ENCODE results near the gene SHROOM4.

The SHROOM4 gene

DNA sequence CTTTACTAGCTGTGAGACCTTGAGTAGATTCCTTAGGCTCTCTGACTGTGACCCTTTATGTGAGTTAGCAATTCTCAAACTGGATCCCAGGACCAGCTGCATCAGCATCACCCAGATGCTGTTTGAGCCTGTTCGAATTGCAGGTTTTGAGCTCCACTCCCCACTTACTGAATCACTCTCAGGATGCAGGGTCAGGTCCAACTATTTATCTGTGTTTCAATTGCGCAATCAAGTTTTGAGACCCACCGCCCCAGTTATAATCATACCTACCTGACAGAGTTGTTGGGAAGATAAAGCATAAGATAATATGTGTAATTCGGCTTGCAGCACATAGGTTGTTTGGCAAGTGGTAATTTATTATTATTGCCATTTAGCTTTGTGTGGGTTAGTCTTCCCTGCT lies 187.6 kb downstream of the SHROOM4 start:
- no peak overlapping the region for H3K4me3 ChIP-seq (ENCODE audit: low read length in 2 of 2)
- H3K9me3 ChIP-seq (ENCODE audit: control insufficient read depth in 2 of 2, low read length in 2 of 2): no peaks in the 10 kb centered on the region
- no peaks in the 10 kb centered on the region for H3K4me1 ChIP-seq (ENCODE audit: control insufficient read depth, insufficient read depth, low read length)
- no peak overlapping the region for H3K27ac ChIP-seq (ENCODE audit: low read length)
- no peak overlapping the region for H3K9ac ChIP-seq (ENCODE audit: low read length in 2 of 2)
- H3K36me3 ChIP-seq (ENCODE audit: control insufficient read depth in 2 of 2, insufficient read depth in 2 of 2, low read length in 2 of 2): no peaks in the 10 kb centered on the region
- H3K27me3 ChIP-seq (ENCODE audit: control insufficient read depth in 1 of 2, insufficient read depth in 2 of 2, low read length in 2 of 2): peaks cover 0 to 10% of the 10 kb centered on the region in 2 donors

DNA sequence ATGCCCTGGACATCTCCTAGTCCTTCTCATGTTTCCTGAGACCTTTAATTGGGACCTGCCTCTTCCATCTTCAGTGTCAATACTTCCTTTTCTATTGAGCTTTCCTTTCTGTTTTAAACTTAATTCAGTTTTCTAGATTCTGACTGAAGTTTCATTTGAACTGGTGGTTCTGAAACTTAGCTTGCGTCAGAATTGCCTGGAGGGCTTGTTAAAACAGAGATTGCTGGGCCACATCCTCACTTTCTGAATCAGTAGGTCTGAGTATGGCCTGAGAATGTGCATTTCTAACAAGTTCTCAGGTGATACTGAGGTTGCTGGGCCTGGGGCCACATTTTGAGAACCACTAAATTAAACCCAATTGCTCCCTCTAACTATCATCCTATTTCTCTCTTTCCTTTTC lies 191.2 kb downstream of the SHROOM4 start:
- Histone ChIP-seq H3K36me3 (ENCODE audit: control insufficient read depth in 2 of 2, insufficient read depth in 2 of 2, low read length in 2 of 2) (no peaks in the 10 kb centered on the region), H3K27me3 (ENCODE audit: control insufficient read depth in 1 of 2, insufficient read depth in 2 of 2, low read length in 2 of 2) (peaks cover 0 to under 1% of the 10 kb centered on the region in 2 donors), H3K9me3 (ENCODE audit: control insufficient read depth in 2 of 2, low read length in 2 of 2) (no peaks in the 10 kb centered on the region), H3K4me1 (ENCODE audit: control insufficient read depth, insufficient read depth, low read length) (no peaks in the 10 kb centered on the region), H3K4me3 (ENCODE audit: low read length in 2 of 2) (no peak overlapping the region), H3K27ac (ENCODE audit: low read length) (no peak overlapping the region), H3K9ac (ENCODE audit: low read length in 2 of 2) (no peak overlapping the region)

DNA sequence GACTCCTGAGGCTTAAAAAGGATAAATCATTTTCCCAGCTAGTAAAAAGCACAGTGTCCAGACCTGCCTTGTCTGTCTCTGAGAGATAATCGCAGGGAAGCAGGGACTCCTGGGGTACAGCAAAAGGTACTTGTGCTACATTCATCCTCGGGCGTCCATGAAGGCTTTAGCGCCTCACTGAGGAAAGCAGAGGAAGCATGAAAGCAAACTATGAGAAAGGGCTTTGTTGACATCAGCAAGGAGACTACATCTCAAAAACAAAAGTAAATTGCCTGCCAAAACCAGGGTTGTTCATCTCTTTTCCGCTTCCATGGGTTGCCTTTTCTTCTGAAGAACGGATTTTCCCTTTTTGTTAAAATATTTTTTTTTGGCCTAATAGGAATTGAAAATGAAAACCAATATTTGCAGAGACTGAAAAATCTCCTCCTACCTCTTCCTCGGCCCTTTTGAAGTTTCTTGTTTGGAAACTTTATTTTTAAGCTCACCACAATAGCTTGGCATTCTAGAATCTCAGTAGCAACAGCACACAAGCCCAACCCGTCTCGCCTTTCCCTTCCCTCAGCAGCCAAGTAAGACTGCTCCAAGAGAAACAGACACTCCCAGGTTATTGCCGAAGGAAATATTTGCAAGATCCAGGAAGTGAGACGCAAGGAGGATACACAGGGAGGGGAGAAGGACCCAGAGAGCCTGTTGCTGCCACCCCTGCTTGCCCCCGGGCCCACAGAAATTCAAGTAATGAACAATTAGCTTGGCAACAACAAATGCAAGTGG lies 195.0 kb downstream of the SHROOM4 start:
- no peaks in the 10 kb centered on the region for H3K36me3 ChIP-seq (ENCODE audit: control insufficient read depth in 2 of 2, insufficient read depth in 2 of 2, low read length in 2 of 2)
- no peaks in the 10 kb centered on the region for H3K4me1 ChIP-seq (ENCODE audit: control insufficient read depth, insufficient read depth, low read length)
- no peak overlapping the region for H3K27ac ChIP-seq (ENCODE audit: low read length)
- H3K9ac ChIP-seq (ENCODE audit: low read length in 2 of 2): no peak overlapping the region
- no peak overlapping the region for H3K4me3 ChIP-seq (ENCODE audit: low read length in 2 of 2)
- H3K27me3 ChIP-seq (ENCODE audit: control insufficient read depth in 1 of 2, insufficient read depth in 2 of 2, low read length in 2 of 2): peaks cover 0 to 2% of the 10 kb centered on the region in 2 donors
- no peaks in the 10 kb centered on the region for H3K9me3 ChIP-seq (ENCODE audit: control insufficient read depth in 2 of 2, low read length in 2 of 2)

DNA sequence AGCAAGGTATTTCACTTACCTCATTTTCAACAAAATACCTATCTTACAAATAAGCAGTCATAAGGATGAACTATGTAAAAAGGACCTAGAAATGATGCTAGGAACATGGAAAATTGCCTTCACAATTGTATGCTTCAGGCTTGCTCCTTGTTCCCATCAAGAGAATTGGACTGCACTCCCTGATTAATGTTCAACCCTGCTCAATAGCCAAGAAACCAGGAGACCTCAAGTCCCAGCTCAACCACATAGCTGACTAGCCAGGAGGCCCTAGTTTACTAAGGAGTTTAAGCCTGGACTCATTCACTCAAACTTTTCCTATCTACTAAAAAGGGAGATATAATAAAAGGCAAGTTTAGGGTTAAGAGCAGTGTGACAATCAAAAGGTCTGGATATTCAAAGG lies 196.8 kb downstream of the SHROOM4 start:
- H3K36me3 ChIP-seq (ENCODE audit: control insufficient read depth in 2 of 2, insufficient read depth in 2 of 2, low read length in 2 of 2): no peaks in the 10 kb centered on the region
- H3K9me3 ChIP-seq (ENCODE audit: control insufficient read depth in 2 of 2, low read length in 2 of 2): no peaks in the 10 kb centered on the region
- H3K4me3 ChIP-seq (ENCODE audit: low read length in 2 of 2): no peak overlapping the region
- no peak overlapping the region for H3K27ac ChIP-seq (ENCODE audit: low read length)
- H3K4me1 ChIP-seq (ENCODE audit: control insufficient read depth, insufficient read depth, low read length): no peaks in the 10 kb centered on the region
- H3K27me3 ChIP-seq (ENCODE audit: control insufficient read depth in 1 of 2, insufficient read depth in 2 of 2, low read length in 2 of 2): peaks cover 0 to 2% of the 10 kb centered on the region in 2 donors
- no peak overlapping the region for H3K9ac ChIP-seq (ENCODE audit: low read length in 2 of 2)

DNA sequence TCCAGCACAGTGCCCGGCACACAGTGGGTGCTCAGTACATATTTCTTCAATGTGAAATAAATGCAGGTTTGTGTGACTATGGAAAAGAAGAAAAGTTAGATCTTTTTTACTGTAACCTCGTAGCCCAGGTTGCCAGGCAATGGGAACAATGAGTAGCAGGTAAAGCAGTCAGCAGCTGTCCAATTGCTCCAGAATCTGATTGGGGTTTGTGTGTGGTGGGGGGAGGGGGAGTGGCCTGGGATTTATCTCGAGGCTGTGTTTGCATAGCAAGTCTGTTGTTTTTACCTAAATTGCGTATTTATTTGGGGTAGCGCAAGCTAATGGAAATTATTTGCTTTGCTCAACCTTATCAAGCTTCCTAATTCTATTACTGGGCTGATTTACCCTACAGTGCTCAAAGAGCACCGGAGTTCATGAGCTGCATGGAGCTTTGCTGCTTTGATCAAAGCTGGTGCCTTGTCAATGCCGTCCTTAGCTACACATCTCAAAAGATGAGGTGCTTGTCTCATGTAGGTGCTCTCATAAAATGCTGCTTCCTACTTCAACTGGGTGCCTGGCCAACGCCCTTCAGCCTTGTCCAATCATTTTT lies 198.3 kb downstream of the SHROOM4 start:
- H3K9ac ChIP-seq (ENCODE audit: low read length in 2 of 2): no peak overlapping the region
- no peak overlapping the region for H3K4me3 ChIP-seq (ENCODE audit: low read length in 2 of 2)
- no peaks in the 10 kb centered on the region for H3K36me3 ChIP-seq (ENCODE audit: control insufficient read depth in 2 of 2, insufficient read depth in 2 of 2, low read length in 2 of 2)
- peaks cover 0 to 2% of the 10 kb centered on the region in 2 donors for H3K27me3 ChIP-seq (ENCODE audit: control insufficient read depth in 1 of 2, insufficient read depth in 2 of 2, low read length in 2 of 2)
- no peaks in the 10 kb centered on the region for H3K4me1 ChIP-seq (ENCODE audit: control insufficient read depth, insufficient read depth, low read length)
- no peak overlapping the region for H3K27ac ChIP-seq (ENCODE audit: low read length)
- H3K9me3 ChIP-seq (ENCODE audit: control insufficient read depth in 2 of 2, low read length in 2 of 2): no peaks in the 10 kb centered on the region

DNA sequence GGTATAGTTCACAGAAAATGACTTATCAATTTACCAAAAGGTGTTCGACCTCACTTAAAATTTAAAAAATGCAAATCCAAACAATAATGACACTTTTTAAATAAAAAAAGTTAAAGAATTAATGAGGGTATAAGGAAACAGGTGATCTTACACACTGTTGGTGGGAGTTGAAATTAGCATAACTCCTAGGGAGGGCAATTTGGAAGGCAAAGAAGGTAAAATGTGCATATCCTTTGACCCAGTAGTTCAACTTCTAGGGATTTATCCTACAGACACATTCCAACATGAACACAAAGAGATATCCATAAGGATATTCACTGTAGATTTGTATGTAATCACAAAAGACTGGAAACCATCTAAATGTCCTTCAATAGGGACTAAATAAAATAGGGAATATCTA lies 199.5 kb downstream of the SHROOM4 start:
- H3K36me3 ChIP-seq (ENCODE audit: control insufficient read depth in 2 of 2, insufficient read depth in 2 of 2, low read length in 2 of 2): no peaks in the 10 kb centered on the region
- H3K27me3 ChIP-seq (ENCODE audit: control insufficient read depth in 1 of 2, insufficient read depth in 2 of 2, low read length in 2 of 2): peaks cover 0 to 2% of the 10 kb centered on the region in 2 donors
- no peaks in the 10 kb centered on the region for H3K4me1 ChIP-seq (ENCODE audit: control insufficient read depth, insufficient read depth, low read length)
- no peak overlapping the region for H3K9ac ChIP-seq (ENCODE audit: low read length in 2 of 2)
- no peak overlapping the region for H3K4me3 ChIP-seq (ENCODE audit: low read length in 2 of 2)
- H3K27ac ChIP-seq (ENCODE audit: low read length): no peak overlapping the region
- no peaks in the 10 kb centered on the region for H3K9me3 ChIP-seq (ENCODE audit: control insufficient read depth in 2 of 2, low read length in 2 of 2)

DNA sequence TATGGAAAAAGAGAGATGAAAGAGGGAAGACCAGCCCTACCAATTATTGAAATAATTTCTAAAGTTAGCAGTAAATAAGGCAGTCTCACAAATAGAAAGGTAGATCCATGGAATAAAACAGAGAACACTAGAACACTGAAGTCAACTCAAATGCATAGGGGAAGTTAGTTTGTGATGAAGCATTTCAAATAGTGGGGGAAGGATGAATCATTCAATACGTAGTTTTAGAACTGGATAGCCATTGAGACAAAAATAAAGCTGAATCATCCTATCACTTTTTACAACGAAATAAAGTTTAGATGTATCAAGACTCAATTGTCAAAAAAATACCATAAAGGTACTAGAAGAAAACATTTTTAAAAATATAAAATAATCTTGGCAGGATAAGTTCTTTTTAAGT lies 200.1 kb downstream of the SHROOM4 start:
- no peaks in the 10 kb centered on the region for H3K9me3 ChIP-seq (ENCODE audit: control insufficient read depth in 2 of 2, low read length in 2 of 2)
- H3K36me3 ChIP-seq (ENCODE audit: control insufficient read depth in 2 of 2, insufficient read depth in 2 of 2, low read length in 2 of 2): no peaks in the 10 kb centered on the region
- no peak overlapping the region for H3K4me3 ChIP-seq (ENCODE audit: low read length in 2 of 2)
- no peaks in the 10 kb centered on the region for H3K4me1 ChIP-seq (ENCODE audit: control insufficient read depth, insufficient read depth, low read length)
- H3K27ac ChIP-seq (ENCODE audit: low read length): no peak overlapping the region
- peaks cover 0 to 2% of the 10 kb centered on the region in 2 donors for H3K27me3 ChIP-seq (ENCODE audit: control insufficient read depth in 1 of 2, insufficient read depth in 2 of 2, low read length in 2 of 2)
- H3K9ac ChIP-seq (ENCODE audit: low read length in 2 of 2): no peak overlapping the region

DNA sequence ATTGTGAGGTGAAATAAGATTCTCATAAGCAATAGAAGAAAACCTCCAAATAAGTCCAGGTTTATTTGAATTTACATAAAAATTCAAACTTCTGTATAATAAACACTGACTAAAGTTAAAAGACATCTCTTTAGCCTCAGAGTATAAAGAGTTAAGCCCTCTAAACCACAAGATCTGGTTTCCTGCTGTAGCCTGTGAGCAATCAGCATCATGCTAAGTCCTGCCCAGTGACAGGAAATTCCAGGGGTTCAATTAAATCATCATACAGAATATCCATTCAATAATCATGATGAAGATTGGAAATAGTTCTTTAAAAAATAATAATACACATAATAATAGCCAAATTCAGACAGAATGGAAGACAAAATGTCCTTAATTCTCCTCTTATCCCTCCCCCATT lies 204.2 kb downstream of the SHROOM4 start:
- peaks cover 0 to 4% of the 10 kb centered on the region in 2 donors for H3K27me3 ChIP-seq (ENCODE audit: control insufficient read depth in 1 of 2, insufficient read depth in 2 of 2, low read length in 2 of 2)
- H3K4me1 ChIP-seq (ENCODE audit: control insufficient read depth, insufficient read depth, low read length): no peaks in the 10 kb centered on the region
- H3K27ac ChIP-seq (ENCODE audit: low read length): no peak overlapping the region
- no peak overlapping the region for H3K4me3 ChIP-seq (ENCODE audit: low read length in 2 of 2)
- no peak overlapping the region for H3K9ac ChIP-seq (ENCODE audit: low read length in 2 of 2)
- no peaks in the 10 kb centered on the region for H3K36me3 ChIP-seq (ENCODE audit: control insufficient read depth in 2 of 2, insufficient read depth in 2 of 2, low read length in 2 of 2)
- H3K9me3 ChIP-seq (ENCODE audit: control insufficient read depth in 2 of 2, low read length in 2 of 2): no peaks in the 10 kb centered on the region

DNA sequence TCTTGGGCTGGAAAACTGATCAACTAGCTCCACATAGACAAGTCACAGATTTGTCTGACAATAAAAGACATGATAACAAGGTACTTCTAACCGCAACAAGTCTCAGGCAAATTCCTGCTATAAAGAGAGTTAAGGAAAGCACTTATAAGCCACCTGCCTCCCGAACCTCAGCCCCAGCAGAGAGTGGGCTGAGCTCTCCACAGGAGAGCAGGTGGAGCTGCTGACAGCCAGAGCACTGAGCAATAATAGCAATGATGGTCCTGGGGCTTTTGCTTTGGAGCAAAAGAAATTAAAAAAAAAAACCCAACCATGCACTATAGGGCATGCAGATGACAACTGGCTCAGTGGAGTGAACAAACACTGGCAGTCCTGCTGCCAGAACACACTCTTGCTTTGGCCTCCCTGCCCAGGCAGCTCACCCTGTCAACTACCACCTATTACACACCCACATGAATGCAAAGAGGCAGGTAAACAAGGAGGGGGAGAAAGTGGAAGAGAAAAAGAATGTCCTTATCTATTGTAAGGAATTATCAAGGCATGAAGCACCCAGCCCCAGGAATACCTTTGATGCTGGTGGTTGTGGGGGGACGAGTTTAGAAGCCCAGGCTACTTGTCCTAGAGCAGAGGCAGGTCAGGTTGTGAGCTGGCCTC lies 207.6 kb downstream of the SHROOM4 start:
- H3K4me3 ChIP-seq (ENCODE audit: low read length in 2 of 2): no peak overlapping the region
- no peak overlapping the region for H3K27ac ChIP-seq (ENCODE audit: low read length)
- H3K36me3 ChIP-seq (ENCODE audit: control insufficient read depth in 2 of 2, insufficient read depth in 2 of 2, low read length in 2 of 2): no peaks in the 10 kb centered on the region
- H3K9ac ChIP-seq (ENCODE audit: low read length in 2 of 2): no peak overlapping the region
- H3K4me1 ChIP-seq (ENCODE audit: control insufficient read depth, insufficient read depth, low read length): no peaks in the 10 kb centered on the region
- H3K9me3 ChIP-seq (ENCODE audit: control insufficient read depth in 2 of 2, low read length in 2 of 2): no peaks in the 10 kb centered on the region
- peaks cover 0 to 8% of the 10 kb centered on the region in 2 donors for H3K27me3 ChIP-seq (ENCODE audit: control insufficient read depth in 1 of 2, insufficient read depth in 2 of 2, low read length in 2 of 2)

DNA sequence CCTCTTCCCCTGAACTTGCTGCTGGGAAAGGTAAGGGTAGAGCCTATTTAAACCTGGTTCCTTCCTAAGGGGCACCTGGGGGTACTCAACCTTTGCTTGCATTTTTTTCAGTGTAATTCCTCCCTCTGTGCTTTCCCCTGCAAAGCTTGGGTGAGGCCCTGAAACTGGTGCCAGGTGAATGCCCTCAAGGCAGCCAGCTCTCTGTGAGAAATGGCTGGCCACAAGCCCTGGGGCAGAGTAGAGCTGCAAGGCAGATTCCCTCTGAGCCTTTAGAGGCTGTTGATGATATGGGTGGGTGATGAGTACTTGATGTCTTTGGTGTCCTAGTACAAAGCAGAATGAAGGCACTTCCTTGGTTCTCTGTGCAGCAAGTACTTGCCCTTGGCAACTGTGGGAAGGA lies 217.9 kb downstream of the SHROOM4 start:
- Histone ChIP-seq H3K36me3 (ENCODE audit: control insufficient read depth in 2 of 2, insufficient read depth in 2 of 2, low read length in 2 of 2) (peaks cover 0 to 3% of the 10 kb centered on the region in 2 donors), H3K4me1 (ENCODE audit: control insufficient read depth, insufficient read depth, low read length) (no peaks in the 10 kb centered on the region), H3K9ac (ENCODE audit: low read length in 2 of 2) (no peak overlapping the region), H3K4me3 (ENCODE audit: low read length in 2 of 2) (no peak overlapping the region), H3K27me3 (ENCODE audit: control insufficient read depth in 1 of 2, insufficient read depth in 2 of 2, low read length in 2 of 2) (peaks cover 0 to 11% of the 10 kb centered on the region in 2 donors), H3K9me3 (ENCODE audit: control insufficient read depth in 2 of 2, low read length in 2 of 2) (no peaks in the 10 kb centered on the region), H3K27ac (ENCODE audit: low read length) (no peak overlapping the region)

DNA sequence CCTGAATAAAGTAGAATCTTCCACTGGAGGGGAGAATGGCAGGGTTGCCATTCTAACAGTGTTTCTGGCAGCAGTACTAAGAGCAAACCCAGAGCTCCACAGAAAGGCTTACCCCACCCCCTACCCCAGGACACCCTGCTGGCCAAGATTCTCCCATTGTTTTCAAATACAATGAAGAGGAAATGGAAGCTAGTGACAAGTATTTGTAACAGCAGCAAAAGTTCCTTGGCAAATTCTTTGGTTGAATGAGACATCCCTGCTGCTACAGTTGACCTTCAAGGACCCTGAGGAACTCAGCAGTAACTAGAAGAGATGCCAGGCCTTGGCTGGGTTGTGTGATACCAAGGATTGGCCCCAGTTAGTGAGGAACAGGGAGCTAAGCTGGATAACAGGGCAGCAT lies 219.2 kb downstream of the SHROOM4 start:
- H3K27ac ChIP-seq (ENCODE audit: low read length): no peak overlapping the region
- no peaks in the 10 kb centered on the region for H3K9me3 ChIP-seq (ENCODE audit: control insufficient read depth in 2 of 2, low read length in 2 of 2)

More for the DNA sequence above, 219.2 kb downstream of the SHROOM4 start:
- Histone ChIP-seq H3K4me3 (ENCODE audit: low read length in 2 of 2) (no peak overlapping the region), H3K9ac (ENCODE audit: low read length in 2 of 2) (no peak overlapping the region), H3K27me3 (ENCODE audit: control insufficient read depth in 1 of 2, insufficient read depth in 2 of 2, low read length in 2 of 2) (peaks cover 0 to 11% of the 10 kb centered on the region in 2 donors), H3K36me3 (ENCODE audit: control insufficient read depth in 2 of 2, insufficient read depth in 2 of 2, low read length in 2 of 2) (peaks cover 0 to 3% of the 10 kb centered on the region in 2 donors), H3K4me1 (ENCODE audit: control insufficient read depth, insufficient read depth, low read length) (no peaks in the 10 kb centered on the region)

Measured in stomach smooth muscle (tissue), 2 donors.